GM12878 (cell line): Measurements from ENCODE around the gene SECTM1. TPM values are rescaled to one million over a fixed set of nuclear protein-coding genes. Genes with fewer than 3 reads are reported as not detected.

Experiments
- ATAC-seq: fragments of 200-7000 bp; cut with Tn5 transposase; 3 replicates; pipeline ENCODE4 v1.9.1; 2020; ENCODE audit warnings: mild to moderate bottlenecking, moderate library complexity
- BruUV-seq: library from RNA; stranded (reverse); fragments of 400-500 nt; replicated peaks from 2 replicates; lab custom pipeline; 2021; lab: Mats Ljungman, UMichigan
- CTCF ChIA-PET: fragments of 300-600 bp; sonication (Branson Sonifier 250); formaldehyde crosslinking; extraction: SDS; loops from one replicate; lab custom pipeline; 2021; ENCODE audit warnings: inconsistent platforms; lab: Yijun Ruan, JAX
- POLR2A ChIA-PET: fragments of 350-600 bp; formaldehyde crosslinking; extraction: SDS; loops from one replicate; lab custom pipeline; 2021; ENCODE audit warnings: inconsistent platforms; lab: Charles Lee
- RAD21 ChIA-PET: fragments of 300-600 bp; sonication (Branson Sonifier 250); formaldehyde crosslinking; loops from one replicate; lab custom pipeline; 2023; ENCODE audit warnings: antibody characterized with exemption; ENCODE audit not compliant: unreplicated experiment; lab: Charles Lee
- SMC1A ChIA-PET: fragments of 300-600 bp; sonication (Branson Sonifier 250); formaldehyde crosslinking; loops from one replicate; lab custom pipeline; 2023; ENCODE audit not compliant: unreplicated experiment, uncharacterized antibody; lab: Charles Lee
- DNase-seq: peaks from one replicate; pipeline ENCODE4 v3.0.0-alpha.2; 2011; ENCODE audit warnings: low read depth, low spot score
- FAIRE-seq: peaks from 3 replicates; lab custom pipeline; 2011; peaks lifted over from hg19 to GRCh38; lab: Jason Lieb, UNC
- H2AFZ ChIP-seq: 2 replicates; pipeline ENCODE4 v1.6.0; 2011; ENCODE audit warnings: low read depth, low read length, control low read depth; ENCODE audit not compliant: control insufficient read depth
- H3K27ac ChIP-seq: 2 replicates; pipeline ENCODE4 v1.5.1; 2011; ENCODE audit warnings: control low read depth; ENCODE audit not compliant: control insufficient read depth, insufficient read depth
- H3K27me3 ChIP-seq, 2 experiments: replicated peaks in 1 of 2; 2 replicates each; pipeline versions ENCODE4 v1.6.0 to v1.6.1; 2011; ENCODE audit warnings: low read length in 1 of 2; ENCODE audit not compliant: control insufficient read depth in 2 of 2, insufficient read depth in 2 of 2
- H3K36me3 ChIP-seq, 2 experiments: 2 replicates each; pipeline ENCODE4 v1.5.1; 2011; ENCODE audit warnings: low read length in 1 of 2; ENCODE audit not compliant: control insufficient read depth in 2 of 2, insufficient read depth in 2 of 2
- H3K4me1 ChIP-seq: 2 replicates; pipeline ENCODE4 v1.6.1; 2011; ENCODE audit warnings: mild to moderate bottlenecking, low read length, moderate library complexity, mixed read lengths; ENCODE audit not compliant: control insufficient read depth, insufficient read depth
- H3K4me2 ChIP-seq: 2 replicates; pipeline ENCODE4 v1.6.0; 2011; ENCODE audit warnings: control low read depth; ENCODE audit not compliant: control insufficient read depth, insufficient read depth
- H3K4me3 ChIP-seq: fragments of 200-600 bp; sonication (generic); 2 replicates; pipeline ENCODE4 v1.5.1; 2016
- H3K79me2 ChIP-seq: 2 replicates; pipeline ENCODE4 v1.6.0; 2011; ENCODE audit warnings: low read length; ENCODE audit not compliant: control insufficient read depth, insufficient read depth
- H3K9ac ChIP-seq: 2 replicates; pipeline ENCODE4 v1.8.0; 2011; ENCODE audit warnings: low read length, control low read depth, mixed read lengths; ENCODE audit not compliant: control insufficient read depth, insufficient read depth
- H3K9me3 ChIP-seq: replicated peaks from 3 replicates; pipeline ENCODE4 v1.5.1; 2011; ENCODE audit warnings: mild to moderate bottlenecking, low read length; ENCODE audit not compliant: control insufficient read depth, insufficient read depth
- H4K20me1 ChIP-seq: 2 replicates; pipeline ENCODE4 v1.6.0; 2011; ENCODE audit not compliant: control insufficient read depth, insufficient read depth
- MEF2B ChIP-seq: fragments of 450-650 bp; IDR thresholded peaks from 2 replicates; pipeline ENCODE4 v1.6.1; 2018; ENCODE audit warnings: mild to moderate bottlenecking, moderate library complexity; ENCODE audit not compliant: partially characterized antibody, poor library complexity, severe bottlenecking
- NFXL1 ChIP-seq: fragments of 450-650 bp; IDR thresholded peaks from 2 replicates; pipeline ENCODE4 v1.6.1; 2017; ENCODE audit warnings: antibody characterized with exemption, mild to moderate bottlenecking, borderline replicate concordance
- NFYA ChIP-seq: IDR thresholded peaks from 2 replicates; pipeline ENCODE4 v1.6.1; 2011; ENCODE audit warnings: low read depth, mild to moderate bottlenecking, low read length, improper control_type of control experiment, borderline replicate concordance
- RFX5 ChIP-seq: IDR thresholded peaks from 2 replicates; pipeline ENCODE4 v1.6.1; 2011; ENCODE audit warnings: low read depth, low read length, improper control_type of control experiment
- SMAD1 ChIP-seq: fragments of 450-650 bp; IDR thresholded peaks from 2 replicates; pipeline ENCODE4 v1.6.1; 2018; ENCODE audit warnings: mild to moderate bottlenecking, low read depth; ENCODE audit not compliant: partially characterized antibody
- SMARCA5 ChIP-seq: fragments of 450-650 bp; IDR thresholded peaks from 2 replicates; pipeline ENCODE4 v1.6.1; 2017; ENCODE audit warnings: mild to moderate bottlenecking
- SMC3 ChIP-seq: IDR thresholded peaks from 2 replicates; pipeline ENCODE4 v1.6.1; 2011; ENCODE audit warnings: low read length, improper control_type of control experiment, borderline replicate concordance
- TCF7 ChIP-seq: IDR thresholded peaks from 2 replicates; pipeline ENCODE4 v1.6.1; 2014; ENCODE audit warnings: antibody characterized with exemption, borderline replicate concordance
- YBX1 ChIP-seq: fragments of 450-650 bp; IDR thresholded peaks from 2 replicates; pipeline ENCODE4 v1.6.1; 2016; ENCODE audit warnings: antibody characterized with exemption
- ZNF207 ChIP-seq: fragments of 450-650 bp; IDR thresholded peaks from 2 replicates; pipeline ENCODE4 v1.6.1; 2014; ENCODE audit warnings: antibody characterized with exemption, mild to moderate bottlenecking, borderline replicate concordance
- WGBS: methylation state at CpG from one replicate; pipeline ENCODE4 v1.1.6; 2016; ENCODE audit warnings: low lambda C conversion rate; ENCODE audit not compliant: insufficient replicate concordance, insufficient coverage; ENCODE audit errors: missing lambda C conversion rate; 5-methylcytosine and 5-hydroxymethylcytosine counted together
- in situ Hi-C: fragments of 300-500 bp; cut with MboI; formaldehyde crosslinking; loops from 9 replicates; pipeline ENCODE4 v1.14.3; 2018; ENCODE audit warnings: mixed read lengths
- intact Hi-C: fragments of 100-400 bp; cut with micrococcal nuclease; formaldehyde crosslinking; loops from one replicate; pipeline ENCODE4 v1.14.2; 2022; ENCODE audit not compliant: unreplicated experiment
- polyA plus RNA-seq, 11 experiments: library from polyadenylated mRNA; depleted of rRNA in 4 of 11; unstranded in 6 of 11; stranded (reverse) in 5 of 11; fragments of >200 nt; fragmentation: Nextera tagmentation in 4 of 11; fragmentation: Illumina TruSeq in 1 of 11; extraction: Ambion mirVana in 4 of 11; extraction: Trizol in 1 of 11; gene quantifications; 1 replicate in 1 of 11; 2 replicates in 10 of 11; pipeline versions ENCODE4 v1.2.1 to v1.2.3, GENCODE V29; 2011 to 2016; ENCODE audit warnings: inconsistent platforms in 2 of 11, missing spikeins in 2 of 11, low read depth in 1 of 11
- total RNA-seq, 4 experiments: library from RNA; depleted of rRNA in 3 of 4; stranded (reverse); fragments of >200 nt in 3 of 4; fragmentation: Illumina TruSeq in 1 of 4; extraction: Trizol in 1 of 4; gene quantifications; 2 replicates each; pipeline versions ENCODE4 v1.2.1 to v1.2.3, GENCODE V29; 2013 to 2021
- TF ChIP-seq, protein P1 (sequence below): fragments of 450-650 bp; IDR thresholded peaks from 2 replicates; pipeline ENCODE4 v1.6.1; 2014; ENCODE audit warnings: mild to moderate bottlenecking
- TF ChIP-seq, protein P2 (sequence below): IDR thresholded peaks from 2 replicates; pipeline ENCODE4 v1.6.1; 2012; ENCODE audit warnings: low read depth, low read length, improper control_type of control experiment
- TF ChIP-seq, protein P3 (sequence below): IDR thresholded peaks from 2 replicates; pipeline ENCODE4 v1.6.1; 2012; ENCODE audit warnings: low read length, inconsistent platforms
- TF ChIP-seq, protein P4 (sequence below): fragments of 450-650 bp; IDR thresholded peaks from 2 replicates; pipeline ENCODE4 v1.6.1; 2016; ENCODE audit warnings: mild to moderate bottlenecking, moderate library complexity, borderline replicate concordance
- TF ChIP-seq, protein P5 (sequence below): fragments of 450-650 bp; conservative IDR thresholded peaks from 2 replicates; pipeline ENCODE4 v1.6.1; 2017; ENCODE audit warnings: mild to moderate bottlenecking, moderate library complexity

SECTM1 gene
- total and polyA plus RNA-seq, 10 of the 15 experiments (the other 5 are each of a cell fraction or from before 2014, with no cell fraction given), result 0.10 to 0.13 (median 0.12) TPM; not detected in 7

DNA sequence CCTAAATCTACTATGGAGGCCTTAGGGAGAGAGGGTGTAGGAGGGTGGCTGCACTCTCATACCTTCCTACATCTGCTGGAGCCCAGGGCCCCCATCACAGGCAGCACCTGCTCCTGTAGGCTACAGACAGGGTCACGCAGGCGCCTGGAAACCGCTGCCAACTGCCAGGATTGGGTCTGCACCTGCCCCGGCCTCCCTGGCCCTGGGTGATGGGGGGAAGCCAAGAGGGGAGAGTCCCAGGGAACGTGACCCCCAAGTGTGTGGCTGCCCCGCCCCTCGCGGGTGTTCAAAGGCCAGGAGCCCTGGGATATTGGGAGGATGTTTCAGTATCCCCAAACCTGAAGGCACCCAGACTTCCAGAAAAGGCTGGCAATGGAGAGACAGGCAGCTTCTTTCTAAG is 19.9 kb upstream of the SECTM1 start:
- RAD21 ChIA-PET, result interaction anchor here (1.1 to 1.5 kb wide), 3 partner anchors 23 to 198 kb away, joined by 5 to 7 read pairs (median 5); partner anchors contain the start of gene HEXD
- Histone ChIP-seq H3K79me2 (no peaks in the 10 kb centered on the region), H3K9me3 (no peaks in the 10 kb centered on the region), H3K36me3 (no peaks in the 10 kb centered on the region), H3K4me3 (no peak overlapping the region), H2AFZ (no peak overlapping the region), H4K20me1 (no peaks in the 10 kb centered on the region), H3K4me1 (peaks cover 15% of the 10 kb centered on the region), H3K27me3 (no peaks in the 10 kb centered on the region), H3K27ac (no peak overlapping the region), H3K4me2 (no peak overlapping the region), H3K9ac (no peak overlapping the region)
- no peak for ATAC-seq
- FAIRE-seq, result no peak
- POLR2A ChIA-PET, result no interaction called here
- SMC1A ChIA-PET, result interaction anchor here (0.8 to 1.0 kb wide), 2 partner anchors 46 to 96 kb away, joined by 3 to 5 read pairs; no protein-coding TSS in a partner anchor
- intact Hi-C loops (loop anchor here (5.0 kb wide), 1 partner anchor 139 kb away; no protein-coding TSS in a partner anchor), in situ Hi-C loops (loop anchor here (5.0 kb wide), 2 partner anchors 54 to 199 kb away; no protein-coding TSS in a partner anchor)
- no TSS peak for BruUV-seq
- 49% methylated on average over 8 of the region's 8 CpGs for WGBS
- CTCF ChIA-PET, result interaction anchor here (0.9 to 1.3 kb wide), 4 partner anchors 56 to 201 kb away, joined by 3 to 6 read pairs (median 4); no protein-coding TSS in a partner anchor
- DNase-seq, result no peak
- TF ChIP-seq, protein P1, sequence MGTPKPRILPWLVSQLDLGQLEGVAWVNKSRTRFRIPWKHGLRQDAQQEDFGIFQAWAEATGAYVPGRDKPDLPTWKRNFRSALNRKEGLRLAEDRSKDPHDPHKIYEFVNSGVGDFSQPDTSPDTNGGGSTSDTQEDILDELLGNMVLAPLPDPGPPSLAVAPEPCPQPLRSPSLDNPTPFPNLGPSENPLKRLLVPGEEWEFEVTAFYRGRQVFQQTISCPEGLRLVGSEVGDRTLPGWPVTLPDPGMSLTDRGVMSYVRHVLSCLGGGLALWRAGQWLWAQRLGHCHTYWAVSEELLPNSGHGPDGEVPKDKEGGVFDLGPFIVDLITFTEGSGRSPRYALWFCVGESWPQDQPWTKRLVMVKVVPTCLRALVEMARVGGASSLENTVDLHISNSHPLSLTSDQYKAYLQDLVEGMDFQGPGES, result no peak
- TF ChIP-seq, protein P2, sequence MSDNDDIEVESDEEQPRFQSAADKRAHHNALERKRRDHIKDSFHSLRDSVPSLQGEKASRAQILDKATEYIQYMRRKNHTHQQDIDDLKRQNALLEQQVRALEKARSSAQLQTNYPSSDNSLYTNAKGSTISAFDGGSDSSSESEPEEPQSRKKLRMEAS, result no peak
- TF ChIP-seq ZNF207, result no peak
- no peak for TF ChIP-seq SMARCA5
- no peak for TF ChIP-seq TCF7
- no peak for TF ChIP-seq SMC3
- TF ChIP-seq, protein P3, sequence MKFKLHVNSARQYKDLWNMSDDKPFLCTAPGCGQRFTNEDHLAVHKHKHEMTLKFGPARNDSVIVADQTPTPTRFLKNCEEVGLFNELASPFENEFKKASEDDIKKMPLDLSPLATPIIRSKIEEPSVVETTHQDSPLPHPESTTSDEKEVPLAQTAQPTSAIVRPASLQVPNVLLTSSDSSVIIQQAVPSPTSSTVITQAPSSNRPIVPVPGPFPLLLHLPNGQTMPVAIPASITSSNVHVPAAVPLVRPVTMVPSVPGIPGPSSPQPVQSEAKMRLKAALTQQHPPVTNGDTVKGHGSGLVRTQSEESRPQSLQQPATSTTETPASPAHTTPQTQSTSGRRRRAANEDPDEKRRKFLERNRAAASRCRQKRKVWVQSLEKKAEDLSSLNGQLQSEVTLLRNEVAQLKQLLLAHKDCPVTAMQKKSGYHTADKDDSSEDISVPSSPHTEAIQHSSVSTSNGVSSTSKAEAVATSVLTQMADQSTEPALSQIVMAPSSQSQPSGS, result no peak
- TF ChIP-seq, protein P4, sequence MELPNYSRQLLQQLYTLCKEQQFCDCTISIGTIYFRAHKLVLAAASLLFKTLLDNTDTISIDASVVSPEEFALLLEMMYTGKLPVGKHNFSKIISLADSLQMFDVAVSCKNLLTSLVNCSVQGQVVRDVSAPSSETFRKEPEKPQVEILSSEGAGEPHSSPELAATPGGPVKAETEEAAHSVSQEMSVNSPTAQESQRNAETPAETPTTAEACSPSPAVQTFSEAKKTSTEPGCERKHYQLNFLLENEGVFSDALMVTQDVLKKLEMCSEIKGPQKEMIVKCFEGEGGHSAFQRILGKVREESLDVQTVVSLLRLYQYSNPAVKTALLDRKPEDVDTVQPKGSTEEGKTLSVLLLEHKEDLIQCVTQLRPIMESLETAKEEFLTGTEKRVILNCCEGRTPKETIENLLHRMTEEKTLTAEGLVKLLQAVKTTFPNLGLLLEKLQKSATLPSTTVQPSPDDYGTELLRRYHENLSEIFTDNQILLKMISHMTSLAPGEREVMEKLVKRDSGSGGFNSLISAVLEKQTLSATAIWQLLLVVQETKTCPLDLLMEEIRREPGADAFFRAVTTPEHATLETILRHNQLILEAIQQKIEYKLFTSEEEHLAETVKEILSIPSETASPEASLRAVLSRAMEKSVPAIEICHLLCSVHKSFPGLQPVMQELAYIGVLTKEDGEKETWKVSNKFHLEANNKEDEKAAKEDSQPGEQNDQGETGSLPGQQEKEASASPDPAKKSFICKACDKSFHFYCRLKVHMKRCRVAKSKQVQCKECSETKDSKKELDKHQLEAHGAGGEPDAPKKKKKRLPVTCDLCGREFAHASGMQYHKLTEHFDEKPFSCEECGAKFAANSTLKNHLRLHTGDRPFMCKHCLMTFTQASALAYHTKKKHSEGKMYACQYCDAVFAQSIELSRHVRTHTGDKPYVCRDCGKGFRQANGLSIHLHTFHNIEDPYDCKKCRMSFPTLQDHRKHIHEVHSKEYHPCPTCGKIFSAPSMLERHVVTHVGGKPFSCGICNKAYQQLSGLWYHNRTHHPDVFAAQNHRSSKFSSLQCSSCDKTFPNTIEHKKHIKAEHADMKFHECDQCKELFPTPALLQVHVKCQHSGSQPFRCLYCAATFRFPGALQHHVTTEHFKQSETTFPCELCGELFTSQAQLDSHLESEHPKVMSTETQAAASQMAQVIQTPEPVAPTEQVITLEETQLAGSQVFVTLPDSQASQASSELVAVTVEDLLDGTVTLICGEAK, result no peak
- no peak for TF ChIP-seq NFXL1
- TF ChIP-seq SMAD1, result no peak
- no peak for TF ChIP-seq YBX1
- no peak for TF ChIP-seq RFX5
- no peak for TF ChIP-seq MEF2B
- TF ChIP-seq, protein P5, sequence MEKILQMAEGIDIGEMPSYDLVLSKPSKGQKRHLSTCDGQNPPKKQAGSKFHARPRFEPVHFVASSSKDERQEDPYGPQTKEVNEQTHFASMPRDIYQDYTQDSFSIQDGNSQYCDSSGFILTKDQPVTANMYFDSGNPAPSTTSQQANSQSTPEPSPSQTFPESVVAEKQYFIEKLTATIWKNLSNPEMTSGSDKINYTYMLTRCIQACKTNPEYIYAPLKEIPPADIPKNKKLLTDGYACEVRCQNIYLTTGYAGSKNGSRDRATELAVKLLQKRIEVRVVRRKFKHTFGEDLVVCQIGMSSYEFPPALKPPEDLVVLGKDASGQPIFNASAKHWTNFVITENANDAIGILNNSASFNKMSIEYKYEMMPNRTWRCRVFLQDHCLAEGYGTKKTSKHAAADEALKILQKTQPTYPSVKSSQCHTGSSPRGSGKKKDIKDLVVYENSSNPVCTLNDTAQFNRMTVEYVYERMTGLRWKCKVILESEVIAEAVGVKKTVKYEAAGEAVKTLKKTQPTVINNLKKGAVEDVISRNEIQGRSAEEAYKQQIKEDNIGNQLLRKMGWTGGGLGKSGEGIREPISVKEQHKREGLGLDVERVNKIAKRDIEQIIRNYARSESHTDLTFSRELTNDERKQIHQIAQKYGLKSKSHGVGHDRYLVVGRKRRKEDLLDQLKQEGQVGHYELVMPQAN, result no peak
- TF ChIP-seq NFYA, result no peak
